Retinal pigment epithelial cell (primary cell): Measurements from ENCODE around the gene IFI27L1.

ENCODE experiments used
- DNase-seq: peaks from one replicate; pipeline ENCODE4 v3.0.0-alpha.2; 2010; ENCODE audit warnings: low read depth
- H3K4me3 ChIP-seq: 2 replicates; pipeline ENCODE4 v1.5.1; 2011; ENCODE audit warnings: mild to moderate bottlenecking, low read length, control low read depth, moderate library complexity
- CTCF ChIP-seq: conservative IDR thresholded peaks from 2 replicates; pipeline ENCODE4 v1.5.1; 2011; ENCODE audit warnings: low read depth, low read length, control low read depth, inconsistent platforms

Gene IFI27L1

GRCh38 chr14:94120667-94121340 lies 39.7 kb downstream of the IFI27L1 start:
- no peak for TF ChIP-seq CTCF
- no peak overlapping the region for H3K4me3 ChIP-seq
- no peak for DNase-seq

GRCh38 chr14:94121485-94121884 lies 40.4 kb downstream of the IFI27L1 start:
- TF ChIP-seq CTCF = no peak
- no peak for DNase-seq
- no peak overlapping the region for H3K4me3 ChIP-seq

- DNase-seq = no peak
- no peak for TF ChIP-seq CTCF
- no peak overlapping the region for H3K4me3 ChIP-seq
Measured at GRCh38 chr14:94122438-94122837, 41.3 kb downstream of the IFI27L1 start.

- no peak overlapping the region for H3K4me3 ChIP-seq
- DNase-seq = no peak
- TF ChIP-seq CTCF = no peak
Measured at GRCh38 chr14:94123296-94123695, 42.2 kb downstream of the IFI27L1 start.

- no peak overlapping the region for H3K4me3 ChIP-seq
- DNase-seq = no peak
- no peak for TF ChIP-seq CTCF
Measured at GRCh38 chr14:94123868-94124267, 42.8 kb downstream of the IFI27L1 start.

- no peak overlapping the region for H3K4me3 ChIP-seq
- DNase-seq = no peak
- TF ChIP-seq CTCF = no peak
Measured at GRCh38 chr14:94124582-94125377, 43.7 kb downstream of the IFI27L1 start.
